Measurements from ENCODE around the gene KIRREL3.

GRCh38 chr11:126547691-126548090, 452.9 kb downstream of the KIRREL3 start:
- TF ChIP-seq CTCF (IDR thresholded peaks at IDR 0.05) (no peak), POLR2AphosphoS5 (IDR thresholded peaks at IDR 0.05) (no peak), POLR2A (IDR thresholded peaks at IDR 0.05) (no peak)

Measured in prostate gland (tissue), 2 donors.